CD4-positive, alpha-beta T cell (primary cell): ENCODE measurements around the gene TBCC. TPM values are rescaled to one million over a fixed set of nuclear protein-coding genes. Genes with fewer than 3 reads are reported as not detected.

Experiments used
- ATAC-seq: fragments of 200-7000 bp; cut with Tn5 transposase; one replicate; pipeline ENCODE4 v1.10.0; 2022; ENCODE audit warnings: mild to moderate bottlenecking; ENCODE audit not compliant: poor library complexity
- CTCF ChIA-PET: fragments of 350-600 bp; sonication (Branson Sonifier 250); formaldehyde crosslinking; loops from one replicate; lab custom pipeline; 2021; ENCODE audit warnings: antibody characterized with exemption, inconsistent platforms; lab: Charles Lee
- POLR2A ChIA-PET: fragments of 350-600 bp; sonication (Branson Sonifier 250); formaldehyde crosslinking; loops from one replicate; lab custom pipeline; 2021; ENCODE audit warnings: antibody characterized with exemption, inconsistent platforms; lab: Charles Lee
- DNase-seq, 14 experiments: peaks; one replicate each; pipeline ENCODE4 v3.0.0-alpha.2; 2013 to 2020; ENCODE audit warnings: mixed read lengths in 2 of 14
- H3K27ac ChIP-seq, 2 donors: one replicate each; pipeline versions ENCODE4 v1.5.1 to v1.7.0; 2013; ENCODE audit warnings: low read length in 2 of 2, low read depth in 1 of 2, mild to moderate bottlenecking in 1 of 2
- H3K27me3 ChIP-seq, 2 experiments: 1 replicate in 1 of 2; 2 replicates in 1 of 2; pipeline versions ENCODE4 v1.6.1 to v1.7.0; 2013; ENCODE audit warnings: low read length in 2 of 2, control low read depth in 1 of 2, mild to moderate bottlenecking in 1 of 2, moderate library complexity in 1 of 2; ENCODE audit not compliant: insufficient read depth in 2 of 2, control insufficient read depth in 1 of 2
- H3K36me3 ChIP-seq: one replicate; pipeline ENCODE4 v1.6.1; 2013; ENCODE audit warnings: low read length, control low read depth; ENCODE audit not compliant: insufficient read depth
- H3K4me1 ChIP-seq: one replicate; pipeline ENCODE4 v1.6.1; 2013; ENCODE audit warnings: low read length, control low read depth; ENCODE audit not compliant: insufficient read depth
- H3K4me3 ChIP-seq: one replicate; pipeline ENCODE4 v1.5.1; 2013; ENCODE audit warnings: mild to moderate bottlenecking, low read length, moderate library complexity
- H3K9me3 ChIP-seq, 2 experiments: 1 replicate in 1 of 2; 2 replicates in 1 of 2; pipeline versions ENCODE4 v1.6.1 to v1.7.0; 2013; ENCODE audit warnings: low read length in 2 of 2, mild to moderate bottlenecking in 2 of 2, control low read depth in 1 of 2, moderate library complexity in 1 of 2; ENCODE audit not compliant: control insufficient read depth in 1 of 2, insufficient read depth in 1 of 2
- H3K27ac Mint-ChIP-seq: one replicate; pipeline ENCODE4 v1.8.0; 2020; ENCODE audit warnings: mixed read lengths
- H3K27me3 Mint-ChIP-seq: one replicate; pipeline ENCODE4 v1.8.0; 2021; ENCODE audit warnings: mixed read lengths
- H3K36me3 Mint-ChIP-seq: one replicate; pipeline ENCODE4 v1.8.0; 2021; ENCODE audit warnings: low read depth, mixed read lengths
- H3K4me1 Mint-ChIP-seq: one replicate; pipeline ENCODE4 v1.8.0; 2021; ENCODE audit warnings: low read depth, mixed read lengths
- H3K4me3 Mint-ChIP-seq: one replicate; pipeline ENCODE4 v1.8.0; 2020; ENCODE audit warnings: mild to moderate bottlenecking, mixed read lengths
- H3K9me3 Mint-ChIP-seq: one replicate; pipeline ENCODE4 v1.8.0; 2020; ENCODE audit warnings: mixed read lengths
- intact Hi-C, 2 experiments: fragments of 100-400 bp; cut with DNase I in 1 of 2; cut with micrococcal nuclease in 1 of 2; formaldehyde crosslinking; loops; one replicate each; pipeline versions ENCODE4 v1.15.1 to v1.9.0; 2023 to 2025; cut with DNase I, micrococcal nuclease
- total RNA-seq, 174 experiments: library from RNA in 2 of 174; stranded (reverse) in 2 of 174; gene quantifications; one replicate each; pipeline ENCODE4 v1.2.3 and lab custom pipeline; 2021 to 2026
- TF ChIP-seq, protein P1 (sequence below): fragments of 200-600 bp; IDR thresholded peaks from one replicate; pipeline ENCODE4 v1.8.0; 2022; ENCODE audit warnings: antibody characterized with exemption, mild to moderate bottlenecking

Gene TBCC
- total RNA-seq, 2 experiments from 2014 or later: 67.3 to 68.3 TPM

DNA sequence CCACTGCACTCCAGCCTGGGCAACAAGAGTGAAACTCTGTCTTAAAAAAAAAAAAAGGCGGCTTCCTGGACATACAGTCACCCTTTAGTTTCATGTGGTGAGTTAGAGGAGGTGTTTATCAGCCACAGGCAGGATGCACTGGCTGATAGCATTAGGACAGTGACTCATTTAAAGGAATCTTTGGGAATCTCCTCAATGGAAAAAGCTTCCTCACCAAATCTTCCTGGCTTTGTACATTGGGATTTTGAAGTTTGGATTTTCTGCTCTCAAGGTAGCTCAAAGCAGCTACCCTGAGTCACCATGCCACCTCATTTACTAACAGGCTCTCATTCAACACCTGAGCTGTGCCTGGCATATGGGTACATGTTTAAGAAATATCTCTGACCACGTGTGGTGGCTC lies 43.7 kb downstream of the TBCC start:
- intact Hi-C loops: no loop called here
- H3K36me3 Mint-ChIP-seq: no peaks in the 10 kb centered on the region
- DNase-seq (no peak), ATAC-seq (no peak)
- ChIA-PET CTCF (interaction anchor here (0.6 kb wide), 1 partner anchor 9 kb away, joined by 3 read pairs; no protein-coding TSS in a partner anchor), POLR2A (interaction anchor here (1.4 kb wide), 1 partner anchor 10 kb away, joined by 3 read pairs; no protein-coding TSS in a partner anchor)
- H3K27me3 Mint-ChIP-seq: no peaks in the 10 kb centered on the region
- no peak overlapping the region for H3K27ac Mint-ChIP-seq
- H3K4me3 ChIP-seq: no peak overlapping the region
- no peaks in the 10 kb centered on the region for H3K9me3 Mint-ChIP-seq
- no peaks in the 10 kb centered on the region for H3K9me3 ChIP-seq
- TF ChIP-seq, protein P1, sequence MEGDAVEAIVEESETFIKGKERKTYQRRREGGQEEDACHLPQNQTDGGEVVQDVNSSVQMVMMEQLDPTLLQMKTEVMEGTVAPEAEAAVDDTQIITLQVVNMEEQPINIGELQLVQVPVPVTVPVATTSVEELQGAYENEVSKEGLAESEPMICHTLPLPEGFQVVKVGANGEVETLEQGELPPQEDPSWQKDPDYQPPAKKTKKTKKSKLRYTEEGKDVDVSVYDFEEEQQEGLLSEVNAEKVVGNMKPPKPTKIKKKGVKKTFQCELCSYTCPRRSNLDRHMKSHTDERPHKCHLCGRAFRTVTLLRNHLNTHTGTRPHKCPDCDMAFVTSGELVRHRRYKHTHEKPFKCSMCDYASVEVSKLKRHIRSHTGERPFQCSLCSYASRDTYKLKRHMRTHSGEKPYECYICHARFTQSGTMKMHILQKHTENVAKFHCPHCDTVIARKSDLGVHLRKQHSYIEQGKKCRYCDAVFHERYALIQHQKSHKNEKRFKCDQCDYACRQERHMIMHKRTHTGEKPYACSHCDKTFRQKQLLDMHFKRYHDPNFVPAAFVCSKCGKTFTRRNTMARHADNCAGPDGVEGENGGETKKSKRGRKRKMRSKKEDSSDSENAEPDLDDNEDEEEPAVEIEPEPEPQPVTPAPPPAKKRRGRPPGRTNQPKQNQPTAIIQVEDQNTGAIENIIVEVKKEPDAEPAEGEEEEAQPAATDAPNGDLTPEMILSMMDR: no peak
- no peaks in the 10 kb centered on the region for H3K36me3 ChIP-seq
- H3K27ac ChIP-seq: no peak overlapping the region
- H3K27me3 ChIP-seq: no peaks in the 10 kb centered on the region
- H3K4me3 Mint-ChIP-seq: no peak overlapping the region
- no peaks in the 10 kb centered on the region for H3K4me1 ChIP-seq
- no peaks in the 10 kb centered on the region for H3K4me1 Mint-ChIP-seq

GRCh38 chr6:42698217-42698616 lies 47.7 kb downstream of the TBCC start:
- H3K27me3 ChIP-seq: no peaks in the 10 kb centered on the region
- ATAC-seq: no peak
- H3K9me3 ChIP-seq: no peaks in the 10 kb centered on the region
- H3K4me3 Mint-ChIP-seq: no peak overlapping the region
- POLR2A ChIA-PET: no interaction called here
- CTCF ChIA-PET: no interaction called here
- peaks cover 10% of the 10 kb centered on the region for H3K36me3 Mint-ChIP-seq
- H3K4me1 ChIP-seq: peaks cover 9% of the 10 kb centered on the region
- no peaks in the 10 kb centered on the region for H3K27me3 Mint-ChIP-seq
- DNase-seq: no peak
- no peak overlapping the region for H3K27ac Mint-ChIP-seq
- TF ChIP-seq, protein P1: no peak
- H3K4me3 ChIP-seq: no peak overlapping the region
- H3K27ac ChIP-seq: no peak overlapping the region
- peaks cover 20% of the 10 kb centered on the region for H3K4me1 Mint-ChIP-seq
- H3K9me3 Mint-ChIP-seq: no peaks in the 10 kb centered on the region
- intact Hi-C loops: no loop called here
- peaks cover 2% of the 10 kb centered on the region for H3K36me3 ChIP-seq

DNA sequence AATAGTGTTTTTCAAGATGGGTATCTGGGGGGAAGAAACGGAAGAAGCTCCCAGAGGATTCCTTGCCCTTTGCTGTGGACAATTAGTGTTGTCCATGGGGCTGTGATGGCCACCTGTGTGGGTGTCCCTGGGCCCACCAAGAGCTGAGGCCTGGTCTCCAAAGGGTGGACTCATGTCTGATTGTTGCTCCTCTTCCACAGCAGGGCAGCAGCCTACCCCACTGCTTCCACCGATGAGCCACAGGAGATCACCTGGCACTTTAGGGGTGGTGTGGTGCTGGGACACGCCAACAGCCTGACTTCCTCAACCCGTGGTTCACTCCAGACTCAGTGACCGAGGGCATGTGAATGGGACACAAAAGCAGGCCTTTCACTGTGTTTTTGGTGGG lies 48.6 kb downstream of the TBCC start:
- intact Hi-C loops: no loop called here
- Histone ChIP-seq H3K27ac (no peak overlapping the region), H3K27me3 (no peaks in the 10 kb centered on the region), H3K36me3 (peaks cover 12% of the 10 kb centered on the region), H3K4me1 (peaks cover 11% of the 10 kb centered on the region), H3K4me3 (no peak overlapping the region), H3K9me3 (no peaks in the 10 kb centered on the region)
- peaks cover 29% of the 10 kb centered on the region for H3K4me1 Mint-ChIP-seq
- ATAC-seq: no peak
- no peaks in the 10 kb centered on the region for H3K27me3 Mint-ChIP-seq
- H3K9me3 Mint-ChIP-seq: no peaks in the 10 kb centered on the region
- no peak overlapping the region for H3K4me3 Mint-ChIP-seq
- no peak overlapping the region for H3K27ac Mint-ChIP-seq
- POLR2A ChIA-PET: interaction anchor here (1.6 kb wide), 1 partner anchor 86 kb away, joined by 7 read pairs; no protein-coding TSS in a partner anchor
- no peak for DNase-seq
- peaks cover 19% of the 10 kb centered on the region for H3K36me3 Mint-ChIP-seq
- CTCF ChIA-PET: no interaction called here
- TF ChIP-seq, protein P1: no peak
